Measurements from ENCODE around the gene ERBIN. TPM values are rescaled to one million over a fixed set of nuclear protein-coding genes. Genes with fewer than 3 reads are reported as not detected.
A peak's percentile ranks its signal among the peaks of the same experiment; 100 is the strongest.

The ERBIN gene
- polyA plus RNA-seq, 3 donors: 25.2 to 43.3 (median 28.6) TPM

DNA sequence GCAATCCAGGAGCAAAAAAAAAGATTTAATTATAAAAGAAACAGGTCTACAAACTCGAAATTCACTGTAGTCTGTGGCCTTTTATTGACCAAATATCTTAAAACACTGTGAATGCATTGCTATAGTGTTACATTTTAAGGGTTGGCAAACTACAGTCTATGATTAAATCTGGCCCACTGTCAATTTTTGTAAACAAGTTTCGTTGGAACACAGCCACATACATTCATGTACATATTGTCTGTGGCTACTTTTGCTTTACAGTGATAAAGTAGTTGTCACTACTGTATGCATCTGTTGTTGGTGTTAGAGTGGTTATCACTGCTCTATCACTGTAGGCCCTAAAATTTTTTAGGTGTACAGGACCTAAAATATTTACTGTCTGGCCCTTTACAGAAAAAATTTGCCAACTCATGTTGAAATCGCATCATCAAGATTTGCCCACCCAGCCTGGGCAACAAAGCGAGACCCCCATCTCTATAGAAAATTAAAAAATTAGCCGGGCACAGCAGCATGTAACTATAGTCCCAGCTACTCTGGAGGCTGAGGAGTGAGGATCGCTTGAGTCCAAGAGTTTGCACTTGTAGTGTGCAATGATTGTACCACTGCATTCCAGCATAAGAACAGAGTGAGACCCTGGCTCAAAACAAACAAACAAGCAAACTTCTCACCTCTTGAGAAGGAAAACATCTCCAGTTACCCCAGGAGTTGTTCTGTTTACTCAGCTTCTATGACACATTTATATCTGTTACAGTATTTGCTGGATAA lies 89.0 kb downstream of the ERBIN start:
- Histone ChIP-seq H4K20me1 (ENCODE audit: insufficient read depth, low read length) (peaks cover 72% of the 10 kb centered on the region), H3K4me2 (replicated peaks; ENCODE audit: extremely low read depth, low read length, poor library complexity, severe bottlenecking) (no peak overlapping the region), H3K79me2 (ENCODE audit: insufficient read depth, low read length) (no peaks in the 10 kb centered on the region), H3K4me1 (ENCODE audit: control insufficient read depth in 1 of 2, insufficient read depth in 2 of 2, low read length in 2 of 2) (no peaks in the 10 kb centered on the region), H3K9me3 (replicated peaks in 1 of 2; ENCODE audit: control insufficient read depth in 1 of 2, insufficient read depth in 1 of 2, low read length in 2 of 2) (no peaks in the 10 kb centered on the region), H3K36me3 (replicated peaks in 1 of 2; ENCODE audit: control insufficient read depth in 1 of 2, insufficient read depth in 2 of 2, low read length in 2 of 2) (peaks cover 50 to 70% of the 10 kb centered on the region in 2 donors), H3K9ac (ENCODE audit: insufficient read depth, low read length, poor library complexity, severe bottlenecking) (no peak overlapping the region), H3K4me3 (replicated peaks in 1 of 3; ENCODE audit: low read depth in 2 of 3, low read length in 3 of 3) (no peak overlapping the region), H2AFZ (ENCODE audit: insufficient read depth, low read depth, low read length, poor library complexity, severe bottlenecking) (no peak overlapping the region), H3K27me3 (ENCODE audit: control insufficient read depth in 2 of 2, insufficient read depth in 2 of 2, low read length in 2 of 2) (no peaks in the 10 kb centered on the region), H3K27ac (ENCODE audit: low read depth in 1 of 2, low read length in 2 of 2) (no peak overlapping the region)
- H3K9me3 Mint-ChIP-seq: no peaks in the 10 kb centered on the region
- no peak overlapping the region for H3K4me3 Mint-ChIP-seq
- DNase-seq: no peak
- no peaks in the 10 kb centered on the region for H3K27me3 Mint-ChIP-seq (ENCODE audit: low read depth in 3 of 3)
- H3K36me3 Mint-ChIP-seq: peaks cover 46 to 57% of the 10 kb centered on the region in 2 donors
- TF ChIP-seq, protein P1, sequence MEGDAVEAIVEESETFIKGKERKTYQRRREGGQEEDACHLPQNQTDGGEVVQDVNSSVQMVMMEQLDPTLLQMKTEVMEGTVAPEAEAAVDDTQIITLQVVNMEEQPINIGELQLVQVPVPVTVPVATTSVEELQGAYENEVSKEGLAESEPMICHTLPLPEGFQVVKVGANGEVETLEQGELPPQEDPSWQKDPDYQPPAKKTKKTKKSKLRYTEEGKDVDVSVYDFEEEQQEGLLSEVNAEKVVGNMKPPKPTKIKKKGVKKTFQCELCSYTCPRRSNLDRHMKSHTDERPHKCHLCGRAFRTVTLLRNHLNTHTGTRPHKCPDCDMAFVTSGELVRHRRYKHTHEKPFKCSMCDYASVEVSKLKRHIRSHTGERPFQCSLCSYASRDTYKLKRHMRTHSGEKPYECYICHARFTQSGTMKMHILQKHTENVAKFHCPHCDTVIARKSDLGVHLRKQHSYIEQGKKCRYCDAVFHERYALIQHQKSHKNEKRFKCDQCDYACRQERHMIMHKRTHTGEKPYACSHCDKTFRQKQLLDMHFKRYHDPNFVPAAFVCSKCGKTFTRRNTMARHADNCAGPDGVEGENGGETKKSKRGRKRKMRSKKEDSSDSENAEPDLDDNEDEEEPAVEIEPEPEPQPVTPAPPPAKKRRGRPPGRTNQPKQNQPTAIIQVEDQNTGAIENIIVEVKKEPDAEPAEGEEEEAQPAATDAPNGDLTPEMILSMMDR (IDR thresholded peaks at IDR 0.05): no peak
- no CpG with 5 or more reads among the region's 6 CpGs for WGBS (ENCODE audit: insufficient coverage)
- peak overlapping the region in 1 of 7 donors; percentile 13 for H3K27ac Mint-ChIP-seq
- intact Hi-C loops (cut with micrococcal nuclease): no loop called here
- H3K4me1 Mint-ChIP-seq: peaks cover 1% of the 10 kb centered on the region

DNA sequence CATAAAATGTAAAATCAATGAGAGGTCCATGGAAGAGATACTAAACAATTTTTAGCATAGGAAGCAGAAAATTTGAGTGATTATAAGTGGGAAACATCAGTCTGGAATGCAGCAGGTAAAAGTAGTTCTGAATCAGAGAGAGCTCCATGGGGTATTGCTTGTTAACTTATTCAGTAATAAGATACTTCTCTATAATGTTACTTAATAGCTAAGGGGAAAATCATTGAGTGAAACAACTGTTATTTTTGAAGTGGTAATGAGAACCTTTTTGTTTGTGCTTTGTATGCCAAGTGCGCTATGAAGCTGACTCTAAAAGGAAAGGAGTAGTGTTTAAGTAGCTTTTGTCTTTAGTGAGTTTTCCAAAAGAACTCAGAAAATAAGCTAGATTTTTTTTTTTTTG lies 95.2 kb downstream of the ERBIN start:
- peaks cover 40 to 64% of the 10 kb centered on the region in 2 donors for H3K36me3 Mint-ChIP-seq

More for the DNA sequence above, 95.2 kb downstream of the ERBIN start:
- WGBS (ENCODE audit: insufficient coverage): no CpG with 5 or more reads among the region's 1 CpG
- H3K27me3 Mint-ChIP-seq (ENCODE audit: low read depth in 3 of 3): no peaks in the 10 kb centered on the region
- H3K9me3 ChIP-seq (replicated peaks in 1 of 2; ENCODE audit: control insufficient read depth in 1 of 2, insufficient read depth in 1 of 2, low read length in 2 of 2): no peaks in the 10 kb centered on the region
- peaks cover 44% of the 10 kb centered on the region for H4K20me1 ChIP-seq (ENCODE audit: insufficient read depth, low read length)
- no peaks in the 10 kb centered on the region for H3K27me3 ChIP-seq (ENCODE audit: control insufficient read depth in 2 of 2, insufficient read depth in 2 of 2, low read length in 2 of 2)
- H3K4me1 Mint-ChIP-seq: no peaks in the 10 kb centered on the region
- no peak overlapping the region for H3K4me2 ChIP-seq (replicated peaks; ENCODE audit: extremely low read depth, low read length, poor library complexity, severe bottlenecking)
- H3K27ac Mint-ChIP-seq: peak overlapping the region in 1 of 7 donors; percentile 17
- no peaks in the 10 kb centered on the region for H3K79me2 ChIP-seq (ENCODE audit: insufficient read depth, low read length)
- H3K9ac ChIP-seq (ENCODE audit: insufficient read depth, low read length, poor library complexity, severe bottlenecking): no peak overlapping the region
- intact Hi-C loops (cut with micrococcal nuclease): no loop called here
- H2AFZ ChIP-seq (ENCODE audit: insufficient read depth, low read depth, low read length, poor library complexity, severe bottlenecking): no peak overlapping the region
- no peak overlapping the region for H3K27ac ChIP-seq (ENCODE audit: low read depth in 1 of 2, low read length in 2 of 2)
- H3K4me3 Mint-ChIP-seq: no peak overlapping the region
- no peak overlapping the region for H3K4me3 ChIP-seq (replicated peaks in 1 of 3; ENCODE audit: low read depth in 2 of 3, low read length in 3 of 3)
- peaks cover 57 to 68% of the 10 kb centered on the region in 2 donors for H3K36me3 ChIP-seq (replicated peaks in 1 of 2; ENCODE audit: control insufficient read depth in 1 of 2, insufficient read depth in 2 of 2, low read length in 2 of 2)
- DNase-seq: no peak
- no peaks in the 10 kb centered on the region for H3K9me3 Mint-ChIP-seq
- TF ChIP-seq, protein P1 (IDR thresholded peaks at IDR 0.05): no peak
- H3K4me1 ChIP-seq (ENCODE audit: control insufficient read depth in 1 of 2, insufficient read depth in 2 of 2, low read length in 2 of 2): no peaks in the 10 kb centered on the region
